ENCODE data around the gene MGST2.
"Not testable (repeated sequence)": the region's sequence is repeated elsewhere in the genome, so short reads cannot be mapped to it uniquely, and the experiment has no call there.

MGST2 gene

GRCh38 chr4:139698167-139698925, 32.7 kb downstream of the MGST2 start:
- in situ Hi-C loops (cut with MboI; ENCODE audit: low sequenced_read_pairs): not testable (repeated sequence)

- in situ Hi-C loops (cut with MboI; ENCODE audit: low sequenced_read_pairs): no loop called here
These were observed 34.9 kb downstream of the MGST2 start for GRCh38 chr4:139700568-139700967.

- in situ Hi-C loops (cut with MboI; ENCODE audit: low sequenced_read_pairs): no loop called here
These were observed 39.4 kb downstream of the MGST2 start for GRCh38 chr4:139704915-139705485.

GRCh38 chr4:139709660-139710059, 44.0 kb downstream of the MGST2 start:
- in situ Hi-C loops (cut with MboI; ENCODE audit: low sequenced_read_pairs): no loop called here

GRCh38 chr4:139710073-139710472, 44.5 kb downstream of the MGST2 start:
- in situ Hi-C loops (cut with MboI; ENCODE audit: low sequenced_read_pairs): no loop called here

GRCh38 chr4:139711461-139711860, 45.8 kb downstream of the MGST2 start:
- in situ Hi-C loops (cut with MboI; ENCODE audit: low sequenced_read_pairs): no loop called here

GRCh38 chr4:139712882-139713281, 47.3 kb downstream of the MGST2 start:
- in situ Hi-C loops (cut with MboI; ENCODE audit: low sequenced_read_pairs): no loop called here

- in situ Hi-C loops (cut with MboI; ENCODE audit: low sequenced_read_pairs): no loop called here
These were observed 50.2 kb downstream of the MGST2 start for GRCh38 chr4:139715746-139716391.

GRCh38 chr4:139718358-139718757, 52.7 kb downstream of the MGST2 start:
- in situ Hi-C loops (cut with MboI; ENCODE audit: low sequenced_read_pairs): no loop called here

GRCh38 chr4:139718833-139719232, 53.2 kb downstream of the MGST2 start:
- in situ Hi-C loops (cut with MboI; ENCODE audit: low sequenced_read_pairs): no loop called here

- in situ Hi-C loops (cut with MboI; ENCODE audit: low sequenced_read_pairs): no loop called here
These were observed 53.9 kb downstream of the MGST2 start for GRCh38 chr4:139719381-139720101.

- in situ Hi-C loops (cut with MboI; ENCODE audit: low sequenced_read_pairs): no loop called here
These were observed 55.2 kb downstream of the MGST2 start for GRCh38 chr4:139720806-139721205.

GRCh38 chr4:139721789-139722188, 56.2 kb downstream of the MGST2 start:
- in situ Hi-C loops (cut with MboI; ENCODE audit: low sequenced_read_pairs): no loop called here

GRCh38 chr4:139725236-139725635, 59.6 kb downstream of the MGST2 start:
- in situ Hi-C loops (cut with MboI; ENCODE audit: low sequenced_read_pairs): no loop called here

GRCh38 chr4:139726615-139727014, 61.0 kb downstream of the MGST2 start:
- in situ Hi-C loops (cut with MboI; ENCODE audit: low sequenced_read_pairs): no loop called here

GRCh38 chr4:139728146-139728545, 62.5 kb downstream of the MGST2 start:
- in situ Hi-C loops (cut with MboI; ENCODE audit: low sequenced_read_pairs): no loop called here

GRCh38 chr4:139728840-139729239, 63.2 kb downstream of the MGST2 start:
- in situ Hi-C loops (cut with MboI; ENCODE audit: low sequenced_read_pairs): no loop called here

- in situ Hi-C loops (cut with MboI; ENCODE audit: low sequenced_read_pairs): no loop called here
These were observed 67.5 kb downstream of the MGST2 start for GRCh38 chr4:139732991-139733570.

GRCh38 chr4:139734201-139734874, 68.7 kb downstream of the MGST2 start:
- in situ Hi-C loops (cut with MboI; ENCODE audit: low sequenced_read_pairs): no loop called here

GRCh38 chr4:139734875-139735380, 69.3 kb downstream of the MGST2 start:
- in situ Hi-C loops (cut with MboI; ENCODE audit: low sequenced_read_pairs): no loop called here
